Measurements from ENCODE around the gene TEDDM1.

- no peak for TF ChIP-seq CTCF (IDR thresholded peaks at IDR 0.05)
- TF ChIP-seq POLR2A (IDR thresholded peaks at IDR 0.05): no peak
Measured at GRCh38 chr1:182400567-182400966, at the start of gene TEDDM1.
